Mucosa of gallbladder (tissue), 1 donor: Measurements from ENCODE around the gene SESTD1. TPM values are rescaled to one million over a fixed set of nuclear protein-coding genes. Genes with fewer than 3 reads are reported as not detected.
"Not testable (repeated sequence)": the region's sequence is repeated elsewhere in the genome, so short reads cannot be mapped to it uniquely, and the experiment has no call there.

Experiments
- DNase-seq: peaks from one replicate; pipeline ENCODE4 v3.0.0-alpha.2; 2020; ENCODE audit warnings: low spot score
- total RNA-seq: library from RNA; stranded (reverse); gene quantifications from one replicate; pipeline ENCODE4 v1.2.1, GENCODE V29; 2021
- donor health status: DM: no; HTN: no; CAD: no.

Gene SESTD1
- total RNA-seq, 1 donor from 2014 or later, result 95.4 TPM

DNA sequence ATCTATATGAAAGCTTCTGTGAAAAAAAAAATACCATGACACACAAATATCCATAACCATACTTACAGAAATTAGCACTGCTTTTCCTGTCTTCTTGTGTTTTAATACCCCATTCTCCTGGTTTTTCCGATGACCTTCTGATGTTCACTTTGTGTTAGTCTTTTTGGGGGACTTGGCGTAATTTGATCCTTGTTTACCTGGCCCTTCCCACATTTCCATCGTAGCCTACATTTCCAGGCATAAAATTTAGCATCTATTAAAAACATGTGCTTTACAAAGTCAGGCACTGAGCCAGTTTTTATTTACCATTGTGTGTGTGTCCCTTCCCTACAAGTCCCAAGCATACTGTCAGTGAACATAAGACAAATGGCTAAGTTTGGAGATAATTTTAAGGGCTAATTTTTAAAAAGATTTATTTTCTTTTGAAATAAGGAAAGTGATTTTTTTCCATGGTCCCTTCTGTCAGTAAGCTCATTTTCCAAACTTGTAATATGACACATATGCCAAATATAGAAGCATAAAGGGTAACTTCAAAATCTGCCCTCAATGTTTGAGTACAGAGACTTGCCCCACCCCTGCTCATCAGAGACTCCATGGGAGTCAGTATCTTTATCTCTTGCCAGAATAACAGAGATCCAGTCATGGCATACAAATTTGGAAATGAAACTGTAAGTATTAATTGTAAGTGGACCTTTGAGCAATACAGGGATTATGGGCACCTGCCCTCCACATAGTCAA lies 27.3 kb downstream of the SESTD1 start:
- no peak for DNase-seq

DNA sequence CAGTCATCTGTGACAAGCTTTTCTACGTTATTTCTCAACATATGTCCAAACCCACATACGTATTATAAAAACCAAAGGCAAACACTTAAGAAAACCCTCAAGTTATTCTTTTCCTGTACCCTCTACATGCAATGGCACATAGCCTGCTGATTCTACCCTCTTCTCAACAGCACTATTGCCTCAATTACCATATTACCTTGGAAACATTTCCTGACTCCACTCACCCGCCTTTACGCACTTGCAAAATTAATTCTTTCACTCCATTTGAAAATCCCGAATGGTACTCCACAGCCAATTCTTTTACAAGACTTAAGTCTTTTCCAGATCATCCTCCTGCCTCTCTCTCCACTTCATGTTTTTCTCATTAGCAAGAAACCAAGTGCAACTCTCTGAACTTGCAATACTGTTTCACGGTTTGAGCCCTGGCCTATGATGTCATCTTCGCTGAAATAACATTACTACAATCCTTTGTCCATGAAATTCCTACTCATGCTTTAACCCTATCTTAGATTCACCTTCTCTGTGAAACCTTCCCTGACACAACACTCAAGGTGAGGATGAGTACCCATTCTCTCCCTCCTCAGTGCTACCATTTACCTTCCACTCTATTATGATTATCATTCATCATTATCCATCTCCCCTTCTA lies 29.0 kb downstream of the SESTD1 start:
- DNase-seq, result no peak

GRCh38 chr2:179234658-179235240 lies 29.9 kb downstream of the SESTD1 start:
- no peak for DNase-seq

GRCh38 chr2:179233626-179234430 lies 30.8 kb downstream of the SESTD1 start:
- DNase-seq, result no peak

- DNase-seq, result no peak
Observed at GRCh38 chr2:179233083-179233490, 31.5 kb downstream of the SESTD1 start.

- no peak for DNase-seq
Observed at GRCh38 chr2:179226961-179227259, 37.7 kb downstream of the SESTD1 start.

- peak; percentile 34 for DNase-seq
Observed at GRCh38 chr2:179226203-179226960, 38.2 kb downstream of the SESTD1 start.

DNA sequence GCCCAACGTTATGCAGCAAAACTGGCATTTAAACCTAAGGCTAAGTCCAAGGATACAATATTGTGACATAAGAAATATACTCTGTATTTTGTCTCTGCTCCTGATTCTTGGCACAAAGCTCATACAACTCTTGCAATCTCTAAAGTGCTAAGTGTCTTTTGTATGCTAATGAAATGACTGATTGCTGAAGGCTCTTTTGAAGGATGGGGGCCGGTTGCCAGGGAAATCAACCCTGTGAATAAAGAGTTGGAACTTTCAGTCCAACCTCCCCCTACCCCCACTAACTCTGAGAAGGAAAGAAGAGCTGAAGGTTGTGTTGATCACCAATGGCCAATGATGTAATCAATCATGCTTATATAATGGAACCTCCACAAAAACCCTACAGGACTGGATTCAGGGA lies 40.3 kb downstream of the SESTD1 start:
- no peak for DNase-seq

- no peak for DNase-seq
Observed at GRCh38 chr2:179222076-179222475, 42.6 kb downstream of the SESTD1 start.

DNA sequence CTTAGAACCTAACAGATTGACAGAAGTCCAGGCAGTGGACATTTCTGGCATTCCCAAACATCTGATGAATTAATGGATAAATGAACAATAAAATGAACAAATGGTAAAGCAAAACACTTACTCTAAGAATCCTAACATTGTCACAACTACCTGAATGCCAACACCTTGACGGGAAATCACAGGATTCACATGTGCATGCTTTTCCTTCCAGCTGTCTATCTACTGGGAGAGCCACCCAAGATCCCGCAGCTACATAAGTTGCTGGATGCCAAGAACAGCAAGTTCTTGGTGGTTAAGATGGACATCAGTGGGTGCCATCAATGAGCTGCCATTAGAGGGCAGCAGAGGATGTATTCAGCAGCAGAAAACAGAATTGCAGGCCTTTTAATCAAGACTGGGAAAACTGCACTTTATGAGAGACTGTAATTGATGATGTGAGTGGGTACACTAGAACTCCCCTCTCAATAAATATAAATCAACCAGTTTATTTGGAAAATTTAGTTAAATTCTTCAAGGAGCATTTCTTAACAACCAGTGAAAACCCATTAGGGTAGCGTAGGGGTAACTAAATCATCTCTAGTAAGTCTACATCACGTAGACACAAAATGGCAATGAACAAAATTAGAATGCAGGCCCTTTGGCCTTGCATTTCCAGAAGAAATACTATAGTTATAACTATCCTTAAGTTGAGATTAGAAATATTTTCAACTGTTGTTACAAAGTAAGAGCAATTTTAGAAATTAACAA lies 45.6 kb downstream of the SESTD1 start:
- DNase-seq, result peak; percentile 76

GRCh38 chr2:179214671-179215070 lies 50.0 kb downstream of the SESTD1 start:
- not testable (repeated sequence) for DNase-seq

DNA sequence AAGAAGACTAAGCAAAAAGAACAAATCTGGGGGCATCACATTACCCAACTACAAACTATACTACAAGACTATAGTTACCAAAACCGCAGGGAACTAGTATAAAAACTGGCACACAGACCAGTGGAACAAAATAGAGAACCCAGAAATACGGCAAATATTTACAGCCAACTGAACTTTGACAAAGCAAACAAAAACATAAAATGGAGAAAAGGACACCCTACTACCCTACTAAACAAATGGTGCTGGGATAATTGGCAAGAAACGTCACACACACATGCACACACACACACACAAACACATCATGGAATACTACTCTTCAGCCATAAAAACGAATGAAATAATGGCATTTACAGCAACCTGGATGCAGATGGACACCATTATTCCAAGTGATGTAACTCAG lies 53.3 kb downstream of the SESTD1 start:
- DNase-seq, result no peak

GRCh38 chr2:179208277-179208676 lies 56.4 kb downstream of the SESTD1 start:
- DNase-seq, result not testable (repeated sequence)

DNA sequence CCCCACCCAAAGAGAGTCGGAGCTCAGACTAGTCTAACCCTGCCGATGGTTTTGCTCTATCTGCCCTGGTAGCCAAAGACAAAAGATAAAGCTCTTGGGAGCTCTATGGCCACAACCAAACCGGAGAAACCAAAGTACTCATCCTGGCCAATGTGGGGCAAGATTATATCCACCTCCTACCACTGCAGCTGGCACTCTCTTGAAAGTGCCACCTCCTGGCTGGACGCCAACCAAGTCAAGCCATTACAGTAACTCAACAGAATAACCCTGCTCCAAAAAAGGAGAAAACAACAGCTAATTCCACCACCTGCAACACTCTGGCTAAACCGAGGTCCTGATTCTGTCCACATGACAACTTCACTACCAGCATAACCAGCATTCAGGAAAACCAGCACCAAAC lies 57.6 kb downstream of the SESTD1 start:
- DNase-seq, result no peak

GRCh38 chr2:179201869-179202268 lies 62.8 kb downstream of the SESTD1 start:
- DNase-seq, result no peak

DNA sequence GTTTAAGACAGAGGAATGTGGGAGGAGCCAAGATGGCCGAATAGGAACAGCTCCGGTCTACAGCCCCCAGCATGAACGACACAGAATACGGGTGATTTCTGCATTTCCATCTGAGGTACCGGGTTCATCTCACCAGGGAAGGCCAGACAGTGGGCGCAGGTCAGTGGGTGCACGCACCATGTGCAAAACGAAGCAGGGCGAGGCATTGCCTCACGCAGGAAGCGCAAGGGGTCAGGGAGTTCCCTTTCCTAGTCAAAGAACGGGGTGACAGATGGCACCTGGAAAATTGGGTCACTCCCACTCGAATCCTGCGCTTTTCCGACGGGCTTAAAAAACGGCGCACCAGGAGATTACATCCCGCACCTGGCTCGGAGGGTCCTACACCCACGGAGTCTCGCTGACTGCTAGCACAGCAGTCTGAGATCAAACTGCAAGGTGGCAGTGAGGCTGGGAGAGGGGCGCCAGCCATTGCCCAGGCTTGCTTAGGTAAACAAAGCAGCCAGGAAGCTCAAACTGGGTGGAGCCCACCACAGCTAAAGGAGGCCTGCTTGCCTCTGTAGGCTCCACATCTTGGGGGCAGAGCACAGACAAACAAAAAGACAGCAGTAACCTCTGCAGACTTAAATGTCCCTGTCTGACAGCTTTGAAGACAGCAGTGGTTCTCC lies 68.6 kb downstream of the SESTD1 start:
- DNase-seq, result not testable (repeated sequence)

DNA sequence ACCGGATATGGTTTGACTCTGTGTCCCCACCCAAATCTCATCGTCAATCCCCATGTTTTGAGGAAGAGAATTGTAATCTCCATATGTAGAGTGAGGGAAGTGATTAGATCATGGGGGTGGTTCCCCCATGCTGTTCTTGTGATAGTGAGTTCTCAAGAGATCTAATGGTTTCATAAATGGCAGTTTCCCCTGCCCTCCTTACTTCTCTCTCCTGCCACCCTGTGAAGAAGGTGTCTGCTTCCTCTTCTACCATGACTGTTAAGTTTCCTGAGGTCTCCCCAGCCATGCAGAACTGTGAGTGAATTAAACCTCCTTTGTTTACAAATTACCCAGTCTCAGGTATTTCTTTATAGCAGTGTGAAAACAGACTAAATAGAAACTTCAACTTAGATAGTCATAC lies 69.5 kb downstream of the SESTD1 start:
- DNase-seq, result no peak

DNA sequence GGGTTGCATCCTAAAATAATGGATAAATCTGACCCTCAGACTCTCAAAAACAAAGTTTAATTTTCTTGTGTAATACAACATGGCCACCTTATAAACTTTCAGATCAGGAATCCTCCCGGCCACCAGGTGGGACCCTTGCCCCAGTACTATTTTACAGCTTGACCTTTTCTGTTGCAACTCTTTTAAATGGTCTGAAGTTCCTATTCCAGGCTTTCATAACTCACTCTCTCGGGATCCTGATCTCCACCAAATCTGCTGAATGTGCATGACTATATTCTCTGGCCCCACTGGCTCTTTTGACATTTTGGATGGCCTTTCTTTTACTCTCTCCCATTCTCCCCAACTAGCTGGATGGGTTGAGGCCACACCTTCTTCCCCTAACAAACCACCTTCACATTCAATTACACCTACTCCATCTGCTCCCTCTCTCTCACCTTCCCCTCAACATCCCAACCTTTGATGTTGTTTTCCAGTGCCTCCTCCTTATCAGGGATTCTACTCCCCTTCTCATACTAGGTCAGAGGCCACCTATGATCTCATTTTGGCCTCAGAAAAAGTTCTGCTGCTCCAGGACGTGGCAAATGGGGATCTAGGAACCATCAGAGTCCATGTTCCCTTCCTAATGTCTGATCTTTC lies 70.8 kb downstream of the SESTD1 start:
- no peak for DNase-seq

DNA sequence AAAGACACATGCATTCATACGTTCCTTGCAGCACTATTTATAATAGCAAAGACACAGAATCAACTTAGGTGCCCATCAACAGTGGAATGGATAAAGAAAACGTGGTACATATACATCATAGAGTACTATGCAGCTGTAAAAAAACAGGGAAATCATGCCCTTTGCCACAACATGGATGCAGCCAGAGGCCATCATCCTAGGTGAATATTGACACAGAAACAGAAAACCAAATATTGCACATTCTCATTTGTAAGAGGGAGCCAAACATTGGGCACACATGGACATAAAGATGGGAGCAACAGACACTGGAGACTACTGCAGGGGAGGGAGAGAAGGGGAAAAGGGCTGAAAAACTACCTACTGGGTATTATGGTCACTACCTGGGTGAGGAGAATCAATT lies 73.5 kb downstream of the SESTD1 start:
- no peak for DNase-seq

- no peak for DNase-seq
Observed at GRCh38 chr2:179186126-179186525, 78.5 kb downstream of the SESTD1 start.
